Left lung (tissue), 10 donors: ENCODE results near the gene GRIK1. TPM values are rescaled to one million over a fixed set of nuclear protein-coding genes. Genes with fewer than 3 reads are reported as not detected.

Experiments used
- ATAC-seq: fragments of 200-7000 bp; cut with Tn5 transposase; one replicate; pipeline ENCODE4 v1.9.1; 2020; ENCODE audit warnings: moderate library complexity
- DNase-seq, 4 donors: peaks; one replicate each; pipeline ENCODE4 v3.0.0-alpha.2; 2013 to 2020
- H3K27ac ChIP-seq, 2 donors: fragments of 200-600 bp; sonication (generic) in 1 of 2; one replicate each; pipeline versions ENCODE4 v1.5.0 to v1.8.0; 2020 to 2021
- H3K27me3 ChIP-seq, 2 donors: fragments of 200-600 bp; sonication (generic) in 1 of 2; one replicate each; pipeline versions ENCODE4 v1.5.0 to v1.8.0; 2020 to 2021
- H3K36me3 ChIP-seq, 2 donors: fragments of 200-600 bp; sonication (generic) in 1 of 2; one replicate each; pipeline versions ENCODE4 v1.5.0 to v1.8.0; 2020 to 2021
- H3K4me1 ChIP-seq, 2 donors: fragments of 200-600 bp; one replicate each; pipeline ENCODE4 v1.8.0; 2021
- H3K4me3 ChIP-seq, 2 donors: fragments of 200-600 bp; sonication (generic) in 1 of 2; one replicate each; pipeline versions ENCODE4 v1.5.0 to v1.8.0; 2020 to 2021; ENCODE audit warnings: mild to moderate bottlenecking in 1 of 2
- H3K9me3 ChIP-seq, 2 donors: fragments of 200-600 bp; sonication (generic) in 1 of 2; one replicate each; pipeline versions ENCODE4 v1.5.0 to v1.8.0; 2020 to 2021
- intact Hi-C, 2 donors: fragments of 100-400 bp; cut with DNase I; formaldehyde crosslinking; loops; one replicate each; pipeline versions ENCODE4 v1.11.2 to v1.14.2; 2022
- polyA plus RNA-seq, 6 donors: library from polyadenylated mRNA; unstranded; fragments of 120-200 nt; gene quantifications; one replicate each; pipeline ENCODE4 v1.2.1, GENCODE V29; 2013; ENCODE audit not compliant: insufficient read length in 6 of 6
- total RNA-seq, 2 donors: library from RNA; stranded (reverse); fragmentation: NEBNext Ultra II Directional; extraction: Animal tissue kit (Norgen Biotek cat#: 25700); gene quantifications; one replicate each; pipeline ENCODE4 v1.2.1, GENCODE V29; 2021
- TF ChIP-seq, protein P1 (sequence below), 2 donors: fragments of 200-600 bp; sonication (generic) in 1 of 2; IDR thresholded peaks; one replicate each; pipeline versions ENCODE4 v1.5.0 to v1.8.0; 2021; ENCODE audit warnings: antibody characterized with exemption in 2 of 2
- donor health status: DM: no; HTN: yes; CAD: no.
- donor health status: DM: no; HTN: no; CAD: no.

Gene GRIK1
- total and polyA plus RNA-seq, 8 donors = 0.38 to 1.5 (median 0.62) TPM; not detected in 2

DNA sequence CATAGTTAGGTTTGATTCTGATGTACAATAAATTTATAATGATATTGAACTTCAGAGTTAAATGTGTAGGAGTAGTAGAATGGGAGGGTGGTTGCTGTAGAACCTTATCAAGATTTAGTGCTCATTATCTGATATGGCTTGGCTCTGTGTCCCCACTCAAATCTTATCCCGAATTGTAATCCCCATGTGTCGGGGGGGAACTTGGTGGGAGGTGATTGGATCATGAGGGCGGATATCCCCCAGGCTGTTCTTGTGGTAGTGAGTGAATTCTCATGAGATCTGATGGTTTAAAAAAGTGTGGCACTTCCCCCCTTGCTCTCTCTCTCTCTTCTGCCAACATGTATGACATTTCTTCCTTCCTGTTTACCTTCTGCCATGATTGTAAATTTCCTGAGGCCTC, 265.5 kb downstream of the GRIK1 start:
- H3K27me3 ChIP-seq = no peaks in the 10 kb centered on the region
- no peak overlapping the region for H3K27ac ChIP-seq
- intact Hi-C loops = no loop called here
- no peak overlapping the region for H3K4me3 ChIP-seq
- no peaks in the 10 kb centered on the region for H3K9me3 ChIP-seq
- no peak for DNase-seq
- TF ChIP-seq, protein P1, sequence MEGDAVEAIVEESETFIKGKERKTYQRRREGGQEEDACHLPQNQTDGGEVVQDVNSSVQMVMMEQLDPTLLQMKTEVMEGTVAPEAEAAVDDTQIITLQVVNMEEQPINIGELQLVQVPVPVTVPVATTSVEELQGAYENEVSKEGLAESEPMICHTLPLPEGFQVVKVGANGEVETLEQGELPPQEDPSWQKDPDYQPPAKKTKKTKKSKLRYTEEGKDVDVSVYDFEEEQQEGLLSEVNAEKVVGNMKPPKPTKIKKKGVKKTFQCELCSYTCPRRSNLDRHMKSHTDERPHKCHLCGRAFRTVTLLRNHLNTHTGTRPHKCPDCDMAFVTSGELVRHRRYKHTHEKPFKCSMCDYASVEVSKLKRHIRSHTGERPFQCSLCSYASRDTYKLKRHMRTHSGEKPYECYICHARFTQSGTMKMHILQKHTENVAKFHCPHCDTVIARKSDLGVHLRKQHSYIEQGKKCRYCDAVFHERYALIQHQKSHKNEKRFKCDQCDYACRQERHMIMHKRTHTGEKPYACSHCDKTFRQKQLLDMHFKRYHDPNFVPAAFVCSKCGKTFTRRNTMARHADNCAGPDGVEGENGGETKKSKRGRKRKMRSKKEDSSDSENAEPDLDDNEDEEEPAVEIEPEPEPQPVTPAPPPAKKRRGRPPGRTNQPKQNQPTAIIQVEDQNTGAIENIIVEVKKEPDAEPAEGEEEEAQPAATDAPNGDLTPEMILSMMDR (IDR thresholded peaks at IDR 0.05) = no peak
- H3K36me3 ChIP-seq = no peaks in the 10 kb centered on the region
- ATAC-seq = no peak
- H3K4me1 ChIP-seq = no peaks in the 10 kb centered on the region

DNA sequence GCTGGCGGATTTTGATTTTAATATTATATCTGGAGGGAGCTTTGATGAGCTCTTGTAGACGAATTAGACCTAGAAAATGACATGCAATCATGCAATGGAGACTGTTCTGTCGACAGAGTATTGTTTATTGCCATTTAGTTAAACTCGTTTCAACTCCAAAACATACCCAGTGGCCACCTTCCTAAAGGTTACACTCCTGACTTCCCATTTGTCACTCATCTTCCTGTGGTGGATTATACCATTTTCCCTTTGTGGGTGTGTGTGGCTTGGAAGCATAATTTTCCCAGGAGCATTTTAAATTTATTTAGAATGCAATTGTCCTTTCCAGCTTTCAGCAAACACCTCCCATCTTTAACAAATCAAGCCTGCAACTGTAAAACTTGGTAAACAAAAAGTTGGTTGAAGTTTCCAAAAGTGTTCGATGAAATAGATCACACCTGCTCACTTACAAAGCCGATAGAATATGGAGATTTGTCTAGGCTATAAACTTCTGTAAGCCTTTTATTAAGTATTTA, 266.6 kb downstream of the GRIK1 start:
- Histone ChIP-seq H3K4me1 (no peaks in the 10 kb centered on the region), H3K27me3 (no peaks in the 10 kb centered on the region), H3K27ac (no peak overlapping the region), H3K4me3 (no peak overlapping the region), H3K9me3 (no peaks in the 10 kb centered on the region), H3K36me3 (no peaks in the 10 kb centered on the region)
- ATAC-seq (no peak), DNase-seq (no peak)
- intact Hi-C loops = no loop called here
- TF ChIP-seq, protein P1 (IDR thresholded peaks at IDR 0.05) = no peak

DNA sequence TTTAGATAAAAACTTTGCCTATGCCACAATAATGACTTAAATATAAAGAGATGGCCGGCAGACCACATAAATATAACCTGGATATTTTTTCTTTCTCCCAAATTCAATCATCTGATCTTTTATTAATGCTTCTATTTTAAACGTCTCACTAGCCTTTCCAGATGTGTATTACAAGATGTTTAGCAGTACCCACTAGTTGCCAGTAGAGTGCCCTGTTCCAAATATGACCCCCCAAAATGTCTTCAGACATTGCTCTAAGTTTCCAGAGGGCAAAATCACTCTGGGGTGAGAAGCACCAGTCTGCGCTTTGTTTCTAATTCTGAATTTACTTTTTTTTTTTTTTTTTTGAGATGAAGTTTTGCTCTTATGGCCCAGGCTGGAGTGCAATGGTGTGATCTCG, 268.1 kb downstream of the GRIK1 start:
- DNase-seq (no peak), ATAC-seq (no peak)
- Histone ChIP-seq H3K27me3 (no peaks in the 10 kb centered on the region), H3K9me3 (no peaks in the 10 kb centered on the region), H3K4me1 (no peaks in the 10 kb centered on the region), H3K27ac (no peak overlapping the region), H3K36me3 (no peaks in the 10 kb centered on the region), H3K4me3 (no peak overlapping the region)
- intact Hi-C loops = no loop called here
- TF ChIP-seq, protein P1 (IDR thresholded peaks at IDR 0.05) = no peak

DNA sequence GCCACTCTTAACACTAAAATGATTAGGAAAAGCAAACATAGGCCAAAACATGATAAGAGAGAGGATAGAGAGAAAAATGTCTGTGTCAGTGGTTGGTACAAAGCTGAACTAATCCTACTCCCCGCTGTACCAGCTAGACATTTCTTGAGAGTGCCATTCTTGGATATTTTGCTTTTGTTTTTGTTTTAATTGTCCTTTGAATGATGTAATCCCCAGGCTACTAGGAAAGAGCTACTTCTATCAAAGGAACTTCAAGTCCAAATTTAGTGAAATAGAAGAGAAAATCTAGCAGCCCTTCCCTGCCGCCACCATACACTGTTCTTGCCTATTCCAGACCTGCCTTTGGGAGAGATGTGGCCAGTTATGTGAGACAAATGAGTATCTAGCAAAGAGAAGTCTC, 269.6 kb downstream of the GRIK1 start:
- DNase-seq (no peak), ATAC-seq (no peak)
- no peaks in the 10 kb centered on the region for H3K27me3 ChIP-seq
- TF ChIP-seq, protein P1 (IDR thresholded peaks at IDR 0.05) = no peak
- no peaks in the 10 kb centered on the region for H3K4me1 ChIP-seq
- H3K9me3 ChIP-seq = no peaks in the 10 kb centered on the region
- H3K36me3 ChIP-seq = no peaks in the 10 kb centered on the region
- no peak overlapping the region for H3K4me3 ChIP-seq
- intact Hi-C loops = no loop called here
- no peak overlapping the region for H3K27ac ChIP-seq

DNA sequence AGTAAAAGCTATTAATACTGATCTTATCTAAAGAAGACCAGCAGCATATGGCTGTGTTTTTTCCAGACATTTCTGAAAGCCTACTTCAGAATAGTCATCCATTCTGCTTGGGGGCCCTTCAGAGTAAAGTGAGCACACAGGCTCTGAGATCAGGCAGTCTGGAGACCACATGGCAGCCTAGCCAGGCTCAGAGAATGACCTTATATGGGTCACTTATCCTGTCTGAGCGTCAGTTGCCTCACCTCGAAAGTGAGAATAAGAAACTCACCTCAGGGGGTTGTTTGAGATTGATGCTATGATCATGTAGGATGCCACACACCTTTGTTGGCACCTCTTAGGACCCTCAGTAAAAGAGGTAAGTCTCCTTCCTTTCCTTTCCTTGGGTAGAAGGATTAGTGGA, 270.4 kb downstream of the GRIK1 start:
- H3K9me3 ChIP-seq = no peaks in the 10 kb centered on the region
- intact Hi-C loops = no loop called here
- DNase-seq = no peak
- no peak overlapping the region for H3K27ac ChIP-seq
- H3K27me3 ChIP-seq = no peaks in the 10 kb centered on the region
- no peaks in the 10 kb centered on the region for H3K36me3 ChIP-seq
- TF ChIP-seq, protein P1 (IDR thresholded peaks at IDR 0.05) = no peak
- no peak overlapping the region for H3K4me3 ChIP-seq
- no peaks in the 10 kb centered on the region for H3K4me1 ChIP-seq
- ATAC-seq = no peak
